ENCODE results near the gene DPP3.

DPP3 gene

GRCh38 chr11:66545701-66546367 is 65.6 kb downstream of the DPP3 start, which contains the start of gene ZDHHC24:
Gene ZDHHC24 (minus strand): TSS chr11:66546048. CDS start chr11:66546003, 45 bp downstream.
- H4K20me1 ChIP-seq (ENCODE audit: insufficient read depth) = no peaks in the 10 kb centered on the region
- H3K9ac ChIP-seq = peak within 1 kb of the TSS; percentile 73
- no peak for TF ChIP-seq CTCF (conservative IDR thresholded peaks at IDR 0.05; ENCODE audit: low read depth, low read length)
- peak within 1 kb of the TSS; percentile 38; the same call in 1 of the 2 replicates for H3K27ac ChIP-seq
- H3K36me3 ChIP-seq (ENCODE audit: insufficient read depth) = no peaks in the 10 kb centered on the region
- H3K4me3 ChIP-seq (IDR thresholded peaks at IDR 0.05; ENCODE audit: insufficient read depth, low read depth, low read length) = peak within 1 kb of the TSS; percentile 52
- H3K4me1 ChIP-seq (ENCODE audit: low read depth, poor library complexity, severe bottlenecking) = peaks cover 17% of the 10 kb centered on the region
- peak within 1 kb of the TSS; percentile 65 for H3K4me2 ChIP-seq
- H3K27me3 ChIP-seq (ENCODE audit: insufficient read depth, low read depth) = peaks cover 6% of the 10 kb centered on the region
- H2AFZ ChIP-seq (ENCODE audit: low read depth) = peak within 1 kb of the TSS; percentile 90
- H3K79me2 ChIP-seq (ENCODE audit: insufficient read depth, low read depth) = no peaks in the 10 kb centered on the region

GRCh38 chr11:66546368-66546965 is 66.2 kb downstream of the DPP3 start, which contains the start of gene ACTN3:
Gene ACTN3 (plus strand): TSS chr11:66546903. CDS start chr11:66546938, 35 bp downstream.
- Histone ChIP-seq H3K9ac (peak within 1 kb of the TSS; percentile 73), H4K20me1 (ENCODE audit: insufficient read depth) (no peaks in the 10 kb centered on the region), H3K4me3 (IDR thresholded peaks at IDR 0.05; ENCODE audit: insufficient read depth, low read depth, low read length) (peak within 1 kb of the TSS; percentile 52), H3K4me1 (ENCODE audit: low read depth, poor library complexity, severe bottlenecking) (peaks cover 17% of the 10 kb centered on the region), H2AFZ (ENCODE audit: low read depth) (peak within 1 kb of the TSS; percentile 90), H3K79me2 (ENCODE audit: insufficient read depth, low read depth) (no peaks in the 10 kb centered on the region), H3K36me3 (ENCODE audit: insufficient read depth) (no peaks in the 10 kb centered on the region), H3K27me3 (ENCODE audit: insufficient read depth, low read depth) (peaks cover 6% of the 10 kb centered on the region), H3K27ac (peak within 1 kb of the TSS; percentile 38; the same call in 1 of the 2 replicates), H3K4me2 (peak within 1 kb of the TSS; percentile 65)
- no peak for TF ChIP-seq CTCF (conservative IDR thresholded peaks at IDR 0.05; ENCODE audit: low read depth, low read length)

GRCh38 chr11:66546966-66547661 is 66.9 kb downstream of the DPP3 start:
- Histone ChIP-seq H3K4me1 (ENCODE audit: low read depth, poor library complexity, severe bottlenecking) (peaks cover 17% of the 10 kb centered on the region), H3K4me2 (no peak overlapping the region; the same call in 1 of the 2 replicates), H3K27ac (no peak overlapping the region), H2AFZ (ENCODE audit: low read depth) (no peak overlapping the region), H3K79me2 (ENCODE audit: insufficient read depth, low read depth) (no peaks in the 10 kb centered on the region), H4K20me1 (ENCODE audit: insufficient read depth) (no peaks in the 10 kb centered on the region), H3K27me3 (ENCODE audit: insufficient read depth, low read depth) (peaks cover 6% of the 10 kb centered on the region), H3K9ac (no peak overlapping the region), H3K4me3 (IDR thresholded peaks at IDR 0.05; ENCODE audit: insufficient read depth, low read depth, low read length) (no peak overlapping the region), H3K36me3 (ENCODE audit: insufficient read depth) (no peaks in the 10 kb centered on the region)
- TF ChIP-seq CTCF (conservative IDR thresholded peaks at IDR 0.05; ENCODE audit: low read depth, low read length) = no peak

- Histone ChIP-seq H2AFZ (ENCODE audit: low read depth) (no peak overlapping the region), H3K4me2 (no peak overlapping the region), H3K9ac (no peak overlapping the region), H3K79me2 (ENCODE audit: insufficient read depth, low read depth) (no peaks in the 10 kb centered on the region), H4K20me1 (ENCODE audit: insufficient read depth) (no peaks in the 10 kb centered on the region), H3K36me3 (ENCODE audit: insufficient read depth) (no peaks in the 10 kb centered on the region), H3K4me1 (ENCODE audit: low read depth, poor library complexity, severe bottlenecking) (peaks cover 17% of the 10 kb centered on the region), H3K4me3 (IDR thresholded peaks at IDR 0.05; ENCODE audit: insufficient read depth, low read depth, low read length) (no peak overlapping the region), H3K27me3 (ENCODE audit: insufficient read depth, low read depth) (peaks cover 6% of the 10 kb centered on the region), H3K27ac (no peak overlapping the region)
- TF ChIP-seq CTCF (conservative IDR thresholded peaks at IDR 0.05; ENCODE audit: low read depth, low read length) = no peak
Measured at GRCh38 chr11:66547662-66548009, 67.4 kb downstream of the DPP3 start.
